ENCODE measurements around the gene AXL.
"Not testable (repeated sequence)": the region's sequence is repeated elsewhere in the genome, so short reads cannot be mapped to it uniquely, and the experiment has no call there.

DNA sequence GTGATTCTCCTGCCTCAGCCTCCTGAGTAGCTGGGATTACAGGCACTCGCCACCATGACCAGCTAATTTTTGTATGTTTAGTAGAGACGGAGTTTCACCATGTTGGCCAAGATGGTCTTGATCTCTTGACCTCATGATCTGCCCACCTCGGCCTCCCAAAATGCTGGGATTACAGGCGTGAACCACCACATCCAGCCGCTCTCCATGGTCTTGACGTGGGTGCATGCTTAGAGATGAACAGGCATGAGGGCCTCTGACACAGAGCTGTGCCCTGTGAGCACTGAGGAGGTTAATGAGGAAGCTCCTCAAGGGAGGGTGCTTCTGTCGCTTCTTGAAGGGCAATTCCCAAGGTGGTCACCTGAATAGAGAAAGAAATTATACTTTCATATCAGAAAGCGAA lies 70.8 kb downstream of the AXL start:
- TF ChIP-seq, protein P1, sequence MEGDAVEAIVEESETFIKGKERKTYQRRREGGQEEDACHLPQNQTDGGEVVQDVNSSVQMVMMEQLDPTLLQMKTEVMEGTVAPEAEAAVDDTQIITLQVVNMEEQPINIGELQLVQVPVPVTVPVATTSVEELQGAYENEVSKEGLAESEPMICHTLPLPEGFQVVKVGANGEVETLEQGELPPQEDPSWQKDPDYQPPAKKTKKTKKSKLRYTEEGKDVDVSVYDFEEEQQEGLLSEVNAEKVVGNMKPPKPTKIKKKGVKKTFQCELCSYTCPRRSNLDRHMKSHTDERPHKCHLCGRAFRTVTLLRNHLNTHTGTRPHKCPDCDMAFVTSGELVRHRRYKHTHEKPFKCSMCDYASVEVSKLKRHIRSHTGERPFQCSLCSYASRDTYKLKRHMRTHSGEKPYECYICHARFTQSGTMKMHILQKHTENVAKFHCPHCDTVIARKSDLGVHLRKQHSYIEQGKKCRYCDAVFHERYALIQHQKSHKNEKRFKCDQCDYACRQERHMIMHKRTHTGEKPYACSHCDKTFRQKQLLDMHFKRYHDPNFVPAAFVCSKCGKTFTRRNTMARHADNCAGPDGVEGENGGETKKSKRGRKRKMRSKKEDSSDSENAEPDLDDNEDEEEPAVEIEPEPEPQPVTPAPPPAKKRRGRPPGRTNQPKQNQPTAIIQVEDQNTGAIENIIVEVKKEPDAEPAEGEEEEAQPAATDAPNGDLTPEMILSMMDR (conservative IDR thresholded peaks at IDR 0.05 in 1 of 2, IDR thresholded peaks at IDR 0.05 in 1 of 2; ENCODE audit: extremely low read depth in 1 of 2, insufficient read depth in 1 of 2, low read depth in 1 of 2, low read length in 2 of 2) = not testable (repeated sequence)
- not testable (repeated sequence) for TF ChIP-seq EZH2 (IDR thresholded peaks at IDR 0.05; ENCODE audit: borderline replicate concordance, low read length)

Measured in mammary epithelial cell (primary cell).